ENCODE data around the gene COL27A1. TPM values are rescaled to one million over a fixed set of nuclear protein-coding genes. Genes with fewer than 3 reads are reported as not detected.

The COL27A1 gene
- total RNA-seq, 1 donor from 2014 or later = 65.1 TPM

- Mint-ChIP-seq H3K9me3 (no peaks in the 10 kb centered on the region), H3K36me3 (peaks cover 14% of the 10 kb centered on the region), H3K27ac (no peak overlapping the region), H3K4me3 (no peak overlapping the region), H3K4me1 (ENCODE audit: unreplicated experiment) (peaks cover 59% of the 10 kb centered on the region), H3K27me3 (no peaks in the 10 kb centered on the region)
- TF ChIP-seq CTCF (conservative IDR thresholded peaks at IDR 0.05) = no peak
- no peak for DNase-seq (ENCODE audit: extremely low spot score, unreplicated experiment)
Measured at GRCh38 chr9:114172981-114173833, 17.9 kb downstream of the COL27A1 start.

GRCh38 chr9:114174557-114174875 lies 19.2 kb downstream of the COL27A1 start:
- no peaks in the 10 kb centered on the region for H3K27me3 Mint-ChIP-seq
- peaks cover 50% of the 10 kb centered on the region for H3K4me1 Mint-ChIP-seq (ENCODE audit: unreplicated experiment)
- TF ChIP-seq CTCF (conservative IDR thresholded peaks at IDR 0.05) = no peak
- DNase-seq (ENCODE audit: extremely low spot score, unreplicated experiment) = no peak
- H3K9me3 Mint-ChIP-seq = no peaks in the 10 kb centered on the region
- H3K4me3 Mint-ChIP-seq = no peak overlapping the region
- H3K36me3 Mint-ChIP-seq = peaks cover 5% of the 10 kb centered on the region
- peak overlapping the region; percentile 11 for H3K27ac Mint-ChIP-seq

DNA sequence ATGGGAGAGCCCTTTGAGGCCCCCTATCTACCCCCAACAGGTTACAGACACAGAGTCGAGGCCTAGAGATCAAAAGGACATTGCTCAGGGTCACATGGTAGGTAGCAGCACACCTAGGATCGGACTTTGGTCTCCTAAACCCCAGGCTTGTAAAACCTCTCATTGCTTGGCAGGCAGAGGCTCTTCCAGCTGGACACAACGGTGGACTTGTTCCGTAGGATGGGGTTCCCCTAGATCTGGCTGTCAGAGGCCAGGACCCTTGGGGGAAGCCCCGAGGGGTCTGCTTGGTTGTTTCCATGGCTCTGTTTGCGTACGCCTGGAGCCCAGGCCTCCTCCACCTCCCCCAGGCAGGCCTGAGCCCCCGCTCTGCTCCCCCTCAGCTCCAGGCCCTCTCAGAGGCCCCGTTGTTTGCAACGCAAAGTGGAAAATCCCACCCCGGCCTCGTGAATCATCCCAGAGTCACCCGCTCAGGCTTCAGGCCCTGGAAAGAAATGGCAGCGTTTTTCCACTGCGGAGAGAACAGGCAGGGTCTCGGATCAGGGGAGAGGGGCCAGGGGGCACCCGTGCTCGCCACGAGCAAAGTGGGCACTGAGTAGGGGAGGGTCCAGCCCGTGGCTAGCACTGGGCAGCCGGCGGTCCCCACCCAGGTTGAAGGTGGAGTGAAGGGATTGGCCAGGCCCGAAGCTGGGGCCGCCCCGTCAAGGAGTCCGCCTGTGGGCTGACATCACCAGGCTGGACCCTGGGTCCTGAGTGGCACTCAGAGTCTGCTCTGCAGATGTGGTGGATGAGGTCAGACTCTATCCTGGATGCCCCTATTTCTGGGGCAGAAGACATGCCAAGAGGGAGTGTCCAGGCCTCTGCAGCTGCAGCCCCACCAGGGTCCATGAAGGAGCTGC lies 19.8 kb downstream of the COL27A1 start:
- peak overlapping the region; percentile 26 for H3K27ac Mint-ChIP-seq
- peaks cover 5% of the 10 kb centered on the region for H3K36me3 Mint-ChIP-seq
- H3K27me3 Mint-ChIP-seq = no peaks in the 10 kb centered on the region
- DNase-seq (ENCODE audit: extremely low spot score, unreplicated experiment) = no peak
- TF ChIP-seq CTCF (conservative IDR thresholded peaks at IDR 0.05) = no peak
- peaks cover 44% of the 10 kb centered on the region for H3K4me1 Mint-ChIP-seq (ENCODE audit: unreplicated experiment)
- H3K9me3 Mint-ChIP-seq = no peaks in the 10 kb centered on the region
- no peak overlapping the region for H3K4me3 Mint-ChIP-seq

DNA sequence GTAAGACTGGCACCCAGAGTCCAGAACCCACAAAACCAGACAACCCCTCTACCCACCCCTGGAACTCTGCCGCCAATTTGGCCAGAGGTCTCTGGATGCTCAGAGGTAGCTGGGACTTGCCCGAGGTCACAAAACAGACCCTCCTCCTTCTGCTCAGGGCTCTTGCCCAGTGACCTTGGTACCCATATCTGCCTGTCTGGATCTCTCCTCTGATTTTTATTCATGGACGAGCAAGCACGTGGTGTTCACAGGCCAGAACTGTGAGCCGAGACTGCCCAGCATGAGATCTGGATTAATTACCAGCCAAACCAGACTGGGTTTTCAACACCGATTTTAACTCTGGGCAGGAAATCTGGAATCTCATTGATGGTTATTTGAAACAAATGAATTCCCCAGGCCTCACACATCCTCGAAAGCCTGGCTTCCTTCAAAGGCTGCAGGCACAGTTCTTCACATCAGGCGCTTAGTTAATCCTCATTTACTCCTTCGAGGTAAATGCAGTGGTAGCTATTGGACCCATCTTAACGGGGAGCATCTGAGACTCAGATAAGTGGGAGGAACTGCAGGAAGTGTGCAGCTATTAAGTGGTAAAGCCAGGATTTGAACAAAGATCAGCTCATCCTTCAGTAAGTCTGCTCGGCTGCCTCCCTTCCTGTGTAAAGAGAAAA lies 21.4 kb downstream of the COL27A1 start:
- no peaks in the 10 kb centered on the region for H3K27me3 Mint-ChIP-seq
- H3K4me1 Mint-ChIP-seq (ENCODE audit: unreplicated experiment) = peaks cover 42% of the 10 kb centered on the region
- no peak for TF ChIP-seq CTCF (conservative IDR thresholded peaks at IDR 0.05)
- no peak for DNase-seq (ENCODE audit: extremely low spot score, unreplicated experiment)
- no peak overlapping the region for H3K27ac Mint-ChIP-seq
- H3K36me3 Mint-ChIP-seq = peaks cover 5% of the 10 kb centered on the region
- no peaks in the 10 kb centered on the region for H3K9me3 Mint-ChIP-seq
- no peak overlapping the region for H3K4me3 Mint-ChIP-seq

DNA sequence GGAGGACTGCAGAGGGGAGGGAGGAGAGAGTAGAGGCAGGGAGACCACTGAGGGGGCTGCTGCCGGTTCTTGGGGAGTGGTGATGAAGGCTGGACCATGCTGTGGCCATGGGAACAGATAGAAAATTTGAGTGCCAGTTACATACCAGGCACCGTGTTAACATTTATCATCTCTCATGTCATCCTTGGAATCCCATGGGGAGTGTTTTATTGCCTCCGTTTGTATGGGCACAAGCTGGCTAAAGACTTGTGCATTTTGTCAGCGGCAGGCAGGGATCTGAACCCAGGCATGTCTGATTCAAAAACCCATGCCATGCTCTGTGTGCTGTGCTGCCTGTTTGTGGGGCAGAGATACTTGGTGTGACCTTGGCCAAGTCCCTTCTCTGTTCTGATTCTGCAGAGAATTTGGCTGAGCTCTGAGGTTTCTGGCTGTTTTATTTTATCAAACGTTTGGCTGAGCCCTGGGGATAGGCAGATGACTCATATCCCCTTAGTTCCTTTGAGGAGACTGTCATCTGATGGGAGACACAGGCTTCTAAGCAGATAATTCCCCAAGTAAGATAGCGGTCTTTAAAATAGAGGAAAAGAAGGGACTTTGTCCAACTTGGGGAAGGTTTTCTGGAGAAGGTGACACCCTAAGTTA lies 22.2 kb downstream of the COL27A1 start:
- Mint-ChIP-seq H3K4me3 (no peak overlapping the region), H3K4me1 (ENCODE audit: unreplicated experiment) (peaks cover 47% of the 10 kb centered on the region), H3K27me3 (no peaks in the 10 kb centered on the region), H3K36me3 (peaks cover 5% of the 10 kb centered on the region), H3K27ac (no peak overlapping the region), H3K9me3 (no peaks in the 10 kb centered on the region)
- TF ChIP-seq CTCF (conservative IDR thresholded peaks at IDR 0.05) = no peak
- DNase-seq (ENCODE audit: extremely low spot score, unreplicated experiment) = no peak

Measured in type B pancreatic cell (in vitro differentiated cells).